NCI-H748 (cell line): ENCODE measurements around the gene TBX5.

Source experiments
- DNase-seq: peaks from one replicate; lab custom pipeline; 2025; ENCODE audit not compliant: unreplicated experiment; lab: John Stamatoyannopoulos, UW

The TBX5 gene

GRCh38 chr12:114405519-114406271 lies at the start of gene TBX5:
Gene TBX5, minus strand, starts transcription at chr12:114406144. Its CDS starts 2,246 bp downstream, at chr12:114403898.
- peak; percentile 77 for DNase-seq

GRCh38 chr12:114451657-114452056 lies 45.7 kb upstream of the TBX5 start:
- DNase-seq, result no peak

GRCh38 chr12:114450515-114451300 lies 44.8 kb upstream of the TBX5 start:
- no peak for DNase-seq

- no peak for DNase-seq
These were observed 44.1 kb upstream of the TBX5 start for GRCh38 chr12:114450019-114450418.

- no peak for DNase-seq
These were observed 42.6 kb upstream of the TBX5 start for GRCh38 chr12:114448618-114448933.

GRCh38 chr12:114447799-114448617 lies 42.1 kb upstream of the TBX5 start:
- no peak for DNase-seq

GRCh38 chr12:114447274-114447716 lies 41.4 kb upstream of the TBX5 start:
- no peak for DNase-seq

GRCh38 chr12:114445401-114446323 lies 39.7 kb upstream of the TBX5 start:
- peak; percentile 48 for DNase-seq

GRCh38 chr12:114444422-114445279 lies 38.7 kb upstream of the TBX5 start:
- DNase-seq, result peak; percentile 26

- no peak for DNase-seq
These were observed 37.9 kb upstream of the TBX5 start for GRCh38 chr12:114443607-114444421.

- DNase-seq, result no peak
These were observed 36.6 kb upstream of the TBX5 start for GRCh38 chr12:114442578-114442977.

GRCh38 chr12:114441545-114441944 lies 35.6 kb upstream of the TBX5 start:
- DNase-seq, result no peak

GRCh38 chr12:114441039-114441383 lies 35.1 kb upstream of the TBX5 start:
- DNase-seq, result no peak

- DNase-seq, result peak; percentile 51
These were observed 34.5 kb upstream of the TBX5 start for GRCh38 chr12:114440270-114441038.

- peak; percentile 29 for DNase-seq
These were observed 33.9 kb upstream of the TBX5 start for GRCh38 chr12:114439817-114440216.

GRCh38 chr12:114439261-114439683 lies 33.3 kb upstream of the TBX5 start:
- no peak for DNase-seq

- no peak for DNase-seq
These were observed 32.8 kb upstream of the TBX5 start for GRCh38 chr12:114438635-114439256.

GRCh38 chr12:114434341-114434740 lies 28.4 kb upstream of the TBX5 start:
- DNase-seq, result no peak
